GM19099 (cell line): Measurements from ENCODE around the gene BAIAP2.

Experiments used
- POLR2A ChIP-seq: IDR thresholded peaks from 3 replicates; pipeline ENCODE4 v1.6.1; 2011; ENCODE audit warnings: low read depth; ENCODE audit not compliant: insufficient read length; ENCODE audit errors: extremely low read depth

BAIAP2 gene

GRCh38 chr17:81091154-81091553 lies 56.2 kb downstream of the BAIAP2 start:
- no peak for TF ChIP-seq POLR2A

GRCh38 chr17:81091774-81092517 lies 57.0 kb downstream of the BAIAP2 start:
- TF ChIP-seq POLR2A = no peak

GRCh38 chr17:81092518-81093095 lies 57.7 kb downstream of the BAIAP2 start:
- TF ChIP-seq POLR2A = no peak

- TF ChIP-seq POLR2A = no peak
Measured at GRCh38 chr17:81093619-81094508, 58.9 kb downstream of the BAIAP2 start.

GRCh38 chr17:81094509-81095382 lies 59.8 kb downstream of the BAIAP2 start:
- TF ChIP-seq POLR2A = no peak

- TF ChIP-seq POLR2A = no peak
Measured at GRCh38 chr17:81095383-81095762, 60.4 kb downstream of the BAIAP2 start.

- no peak for TF ChIP-seq POLR2A
Measured at GRCh38 chr17:81096741-81097133, 61.8 kb downstream of the BAIAP2 start.

- no peak for TF ChIP-seq POLR2A
Measured at GRCh38 chr17:81097134-81097942, 62.4 kb downstream of the BAIAP2 start.

GRCh38 chr17:81097943-81098308 lies 63.0 kb downstream of the BAIAP2 start:
- no peak for TF ChIP-seq POLR2A

- no peak for TF ChIP-seq POLR2A
Measured at GRCh38 chr17:81099888-81100287, 64.9 kb downstream of the BAIAP2 start.

- TF ChIP-seq POLR2A = no peak
Measured at GRCh38 chr17:81100668-81101067, 65.7 kb downstream of the BAIAP2 start.

GRCh38 chr17:81101614-81102306 lies 66.8 kb downstream of the BAIAP2 start:
- TF ChIP-seq POLR2A = no peak

- TF ChIP-seq POLR2A = no peak
Measured at GRCh38 chr17:81102352-81102751, 67.4 kb downstream of the BAIAP2 start.
